Keratinocyte (primary cell): Measurements from ENCODE around the gene LDB1. TPM values are rescaled to one million over a fixed set of nuclear protein-coding genes. Genes with fewer than 3 reads are reported as not detected.

Experiments
- DNase-seq: peaks from one replicate; pipeline ENCODE4 v3.0.0-alpha.2; 2011; ENCODE audit warnings: low read depth, missing footprints, low spot score
- FAIRE-seq: peaks from 2 replicates; lab custom pipeline; 2011; peaks lifted over from hg19 to GRCh38; lab: Jason Lieb, UNC
- H2AFZ ChIP-seq: 2 replicates; pipeline ENCODE4 v1.6.0; 2012; ENCODE audit warnings: low read length, control low read depth, inconsistent platforms; ENCODE audit not compliant: control insufficient read depth
- H3K27ac ChIP-seq: 2 replicates; pipeline ENCODE4 v1.5.1; 2011; ENCODE audit warnings: low read length; ENCODE audit not compliant: control insufficient read depth, insufficient read depth
- H3K27me3 ChIP-seq: 3 replicates; pipeline ENCODE4 v1.6.0; 2011; ENCODE audit warnings: low read length; ENCODE audit not compliant: control insufficient read depth, insufficient read depth; ENCODE audit errors: extremely low read depth
- H3K36me3 ChIP-seq, 2 experiments: 2 replicates in 1 of 2; 3 replicates in 1 of 2; pipeline ENCODE4 v1.5.1; 2011; ENCODE audit warnings: low read length in 2 of 2, mild to moderate bottlenecking in 1 of 2; ENCODE audit not compliant: control insufficient read depth in 2 of 2, insufficient read depth in 2 of 2; ENCODE audit errors: extremely low read depth in 1 of 2
- H3K4me1 ChIP-seq: 3 replicates; pipeline ENCODE4 v1.5.1; 2011; ENCODE audit warnings: low read length; ENCODE audit not compliant: control insufficient read depth, insufficient read depth; ENCODE audit errors: extremely low read depth
- H3K4me2 ChIP-seq: 3 replicates; pipeline ENCODE4 v1.6.0; 2011; ENCODE audit warnings: low read depth, low read length; ENCODE audit not compliant: control insufficient read depth, insufficient read depth; ENCODE audit errors: extremely low read depth
- H3K4me3 ChIP-seq, 3 experiments: fragments of 200-600 bp in 1 of 3; sonication (generic) in 1 of 3; 2 replicates in 2 of 3; 3 replicates in 1 of 3; pipeline ENCODE4 v1.5.1; 2011 to 2016; ENCODE audit warnings: low read length in 3 of 3, mild to moderate bottlenecking in 3 of 3, control low read depth in 2 of 3, inconsistent platforms in 1 of 3, low read depth in 1 of 3, mixed read lengths in 1 of 3, mixed run types in 1 of 3, moderate library complexity in 1 of 3; ENCODE audit not compliant: control insufficient read depth in 2 of 3, insufficient read depth in 2 of 3; ENCODE audit errors: extremely low read depth in 1 of 3
- H3K79me2 ChIP-seq: 2 replicates; pipeline ENCODE4 v1.6.0; 2012; ENCODE audit warnings: low read length; ENCODE audit not compliant: control insufficient read depth, insufficient read depth
- H3K9ac ChIP-seq: 3 replicates; pipeline ENCODE4 v1.6.0; 2011; ENCODE audit warnings: low read length; ENCODE audit not compliant: control insufficient read depth, insufficient read depth; ENCODE audit errors: extremely low read depth
- H3K9me1 ChIP-seq: 3 replicates; pipeline ENCODE4 v1.6.0; 2011; ENCODE audit warnings: low read length; ENCODE audit not compliant: control insufficient read depth, insufficient read depth; ENCODE audit errors: extremely low read depth
- H3K9me3 ChIP-seq: 2 replicates; pipeline ENCODE4 v1.5.1; 2012; ENCODE audit warnings: low read depth, low read length; ENCODE audit not compliant: control insufficient read depth
- H4K20me1 ChIP-seq: 3 replicates; pipeline ENCODE4 v1.6.0; 2011; ENCODE audit warnings: low read length; ENCODE audit not compliant: control insufficient read depth, insufficient read depth; ENCODE audit errors: extremely low read depth
- CTCF ChIP-seq, 3 experiments: IDR thresholded peaks in 1 of 3; conservative IDR thresholded peaks in 1 of 3; optimal IDR thresholded peaks in 1 of 3; 2 replicates in 2 of 3; 3 replicates in 1 of 3; pipeline versions ENCODE3 to v1.5.1; 2011; ENCODE audit warnings: low read length in 3 of 3, mild to moderate bottlenecking in 3 of 3, moderate library complexity in 2 of 3, control low read depth in 1 of 3, inconsistent platforms in 1 of 3; ENCODE audit not compliant: insufficient read depth in 2 of 3; ENCODE audit errors: extremely low read depth in 1 of 3
- EZH2 ChIP-seq: IDR thresholded peaks from one replicate; pipeline ENCODE4 v1.6.1; 2012; ENCODE audit warnings: inconsistent platforms, mild to moderate bottlenecking, low read length, moderate library complexity
- dilution Hi-C: fragments of 300-500 bp; cut with MboI; formaldehyde crosslinking; loops from one replicate; pipeline ENCODE4 v1.7.0; 2020; ENCODE audit warnings: low sequenced_read_pairs; ENCODE audit not compliant: extremely low pct_ligation_motif_present
- polyA plus RNA-seq, 5 experiments: library from polyadenylated mRNA; depleted of rRNA in 3 of 5; stranded (reverse) in 3 of 5; stranded (forward) in 1 of 5; unstranded in 1 of 5; fragments of >200 nt; gene quantifications; 1 replicate in 1 of 5; 2 replicates in 3 of 5; 3 replicates in 1 of 5; pipeline versions ENCODE4 v1.2.1 to v1.2.3, GENCODE V29; 2011 to 2012; ENCODE audit warnings: missing spikeins in 2 of 5, low read depth in 1 of 5, low replicate concordance in 1 of 5

LDB1 gene
- polyA plus RNA-seq, 1 donor (not counting 4 experiments of a cell fraction or from before 2014, with no cell fraction given) = 97.3 TPM

- DNase-seq = no peak
These were observed 51.1 kb downstream of the LDB1 start for GRCh38 chr10:102069071-102069470.

GRCh38 chr10:102068216-102068615 is 52.0 kb downstream of the LDB1 start:
- Histone ChIP-seq H2AFZ (no peak overlapping the region), H3K27me3 (no peaks in the 10 kb centered on the region), H3K9me3 (no peaks in the 10 kb centered on the region), H3K9ac (no peak overlapping the region), H3K27ac (no peak overlapping the region), H3K79me2 (peaks cover 37% of the 10 kb centered on the region), H3K9me1 (no peaks in the 10 kb centered on the region), H4K20me1 (peaks cover 2% of the 10 kb centered on the region), H3K36me3 (peaks cover 1 to 19% of the 10 kb centered on the region in 2 experiments), H3K4me3 (no peak overlapping the region), H3K4me2 (peak overlapping the region; percentile 32), H3K4me1 (peaks cover 22% of the 10 kb centered on the region)
- TF ChIP-seq EZH2 = no peak
- TF ChIP-seq CTCF (optimal IDR thresholded peaks at IDR 0.05 in 1 of 3, IDR thresholded peaks at IDR 0.05 in 1 of 3, conservative IDR thresholded peaks at IDR 0.05 in 1 of 3; ENCODE audit: extremely low read depth in 1 of 3, insufficient read depth in 2 of 3, low read length in 3 of 3) = no peak
- FAIRE-seq (no peak), DNase-seq (no peak)
- dilution Hi-C loops = no loop called here

More at GRCh38 chr10:102069071-102069470, 51.1 kb downstream of the LDB1 start:
- Histone ChIP-seq H3K27ac (no peak overlapping the region), H3K36me3 (peaks cover 1 to 19% of the 10 kb centered on the region in 2 experiments), H3K4me2 (no peak overlapping the region), H3K4me1 (peaks cover 22% of the 10 kb centered on the region), H3K9me3 (no peaks in the 10 kb centered on the region), H3K79me2 (peaks cover 37% of the 10 kb centered on the region), H3K27me3 (no peaks in the 10 kb centered on the region), H3K9ac (no peak overlapping the region), H4K20me1 (peaks cover 2% of the 10 kb centered on the region), H2AFZ (no peak overlapping the region), H3K9me1 (no peaks in the 10 kb centered on the region), H3K4me3 (no peak overlapping the region)
- FAIRE-seq = no peak
- dilution Hi-C loops = no loop called here
- no peak for TF ChIP-seq EZH2
- TF ChIP-seq CTCF (optimal IDR thresholded peaks at IDR 0.05 in 1 of 3, IDR thresholded peaks at IDR 0.05 in 1 of 3, conservative IDR thresholded peaks at IDR 0.05 in 1 of 3; ENCODE audit: extremely low read depth in 1 of 3, insufficient read depth in 2 of 3, low read length in 3 of 3) = no peak
